Vagina (tissue), 2 donors: ENCODE measurements around the gene SLC2A9. TPM values are rescaled to one million over a fixed set of nuclear protein-coding genes. Genes with fewer than 3 reads are reported as not detected.

ENCODE experiments used
- DNase-seq, 2 donors: peaks; one replicate each; pipeline ENCODE4 v3.0.0-alpha.2; 2017; ENCODE audit errors: extremely low spot score in 2 of 2
- H3K27ac ChIP-seq: fragments of 200-600 bp; sonication (generic); one replicate; pipeline ENCODE4 v1.5.1; 2019
- H3K27me3 ChIP-seq: fragments of 200-600 bp; sonication (generic); one replicate; pipeline ENCODE4 v1.5.1; 2019
- H3K36me3 ChIP-seq, 2 donors: fragments of 200-600 bp; sonication (generic); one replicate each; pipeline ENCODE4 v1.5.1; 2017 to 2019
- H3K4me1 ChIP-seq: fragments of 200-600 bp; sonication (generic); one replicate; pipeline ENCODE4 v1.5.1; 2019
- H3K4me3 ChIP-seq, 2 donors: fragments of 200-600 bp; sonication (generic); 1 replicate in 1 of 2; 2 replicates in 1 of 2; pipeline ENCODE4 v1.5.1; 2016 to 2019
- H3K9me3 ChIP-seq: fragments of 200-600 bp; sonication (generic); one replicate; pipeline ENCODE4 v1.5.1; 2019
- POLR2A ChIP-seq, 2 donors: fragments of 450-650 bp; IDR thresholded peaks; one replicate each; pipeline ENCODE4 v1.6.1; 2017; ENCODE audit warnings: antibody characterized with exemption in 2 of 2, mild to moderate bottlenecking in 2 of 2, moderate library complexity in 2 of 2
- POLR2AphosphoS5 ChIP-seq, 2 donors: sonication (generic); formaldehyde crosslinking; IDR thresholded peaks; one replicate each; pipeline ENCODE4 v1.9.0; 2017; ENCODE audit warnings: antibody characterized with exemption in 2 of 2, mild to moderate bottlenecking in 2 of 2, low read depth in 1 of 2; ENCODE audit not compliant: insufficient read depth in 1 of 2
- intact Hi-C: fragments of 100-400 bp; cut with DNase I; formaldehyde crosslinking; loops from one replicate; pipeline ENCODE4 v1.15.1; 2023
- total RNA-seq: library from RNA; depleted of rRNA; stranded (reverse); fragments of >200 nt; gene quantifications from one replicate; pipeline ENCODE4 v1.2.3, GENCODE V29; 2016
- TF ChIP-seq, protein P1 (sequence below), 3 experiments: fragments of 450-650 bp in 2 of 3; fragments of 200-600 bp in 1 of 3; sonication (generic) in 1 of 3; IDR thresholded peaks; one replicate each; pipeline ENCODE4 v1.5.1; 2017 to 2019; ENCODE audit warnings: antibody characterized with exemption in 3 of 3, mild to moderate bottlenecking in 2 of 3, moderate library complexity in 2 of 3

The SLC2A9 gene
- total RNA-seq, 1 donor from 2014 or later = 7.9 TPM

GRCh38 chr4:9898596-9899305 lies 122.5 kb downstream of the SLC2A9 start:
- intact Hi-C loops = no loop called here
- no peak for DNase-seq
- no peak for TF ChIP-seq POLR2A (IDR thresholded peaks at IDR 0.05)
- TF ChIP-seq, protein P1, sequence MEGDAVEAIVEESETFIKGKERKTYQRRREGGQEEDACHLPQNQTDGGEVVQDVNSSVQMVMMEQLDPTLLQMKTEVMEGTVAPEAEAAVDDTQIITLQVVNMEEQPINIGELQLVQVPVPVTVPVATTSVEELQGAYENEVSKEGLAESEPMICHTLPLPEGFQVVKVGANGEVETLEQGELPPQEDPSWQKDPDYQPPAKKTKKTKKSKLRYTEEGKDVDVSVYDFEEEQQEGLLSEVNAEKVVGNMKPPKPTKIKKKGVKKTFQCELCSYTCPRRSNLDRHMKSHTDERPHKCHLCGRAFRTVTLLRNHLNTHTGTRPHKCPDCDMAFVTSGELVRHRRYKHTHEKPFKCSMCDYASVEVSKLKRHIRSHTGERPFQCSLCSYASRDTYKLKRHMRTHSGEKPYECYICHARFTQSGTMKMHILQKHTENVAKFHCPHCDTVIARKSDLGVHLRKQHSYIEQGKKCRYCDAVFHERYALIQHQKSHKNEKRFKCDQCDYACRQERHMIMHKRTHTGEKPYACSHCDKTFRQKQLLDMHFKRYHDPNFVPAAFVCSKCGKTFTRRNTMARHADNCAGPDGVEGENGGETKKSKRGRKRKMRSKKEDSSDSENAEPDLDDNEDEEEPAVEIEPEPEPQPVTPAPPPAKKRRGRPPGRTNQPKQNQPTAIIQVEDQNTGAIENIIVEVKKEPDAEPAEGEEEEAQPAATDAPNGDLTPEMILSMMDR (IDR thresholded peaks at IDR 0.05) = no peak
- no peak for TF ChIP-seq POLR2AphosphoS5 (IDR thresholded peaks at IDR 0.05; ENCODE audit: insufficient read depth in 1 of 2, low read depth in 1 of 2)
- H3K27me3 ChIP-seq = no peaks in the 10 kb centered on the region
- H3K27ac ChIP-seq = no peak overlapping the region
- H3K36me3 ChIP-seq = no peaks in the 10 kb centered on the region
- no peaks in the 10 kb centered on the region for H3K9me3 ChIP-seq
- no peak overlapping the region for H3K4me3 ChIP-seq
- H3K4me1 ChIP-seq = peaks cover 14% of the 10 kb centered on the region

DNA sequence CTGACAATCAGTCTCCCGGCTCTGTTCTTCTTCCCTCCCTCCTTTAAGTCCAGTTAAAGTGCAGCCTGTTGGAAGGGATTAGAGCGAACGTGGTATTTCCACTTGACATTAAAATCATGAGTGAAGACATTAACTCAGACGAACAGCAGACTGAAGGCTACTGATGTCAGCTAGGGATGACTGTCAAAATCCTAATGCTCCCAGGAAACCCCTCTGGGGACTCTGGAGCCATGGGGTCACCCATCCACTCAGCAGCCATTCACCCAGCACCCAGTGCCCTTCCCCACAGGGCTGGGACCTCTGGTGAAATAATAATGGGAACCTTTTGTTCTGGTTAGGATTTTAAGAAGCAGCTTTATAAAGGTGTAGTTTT lies 126.0 kb downstream of the SLC2A9 start:
- H3K27me3 ChIP-seq = no peaks in the 10 kb centered on the region
- H3K4me3 ChIP-seq = no peak overlapping the region
- H3K27ac ChIP-seq = no peak overlapping the region
- no peak for TF ChIP-seq POLR2AphosphoS5 (IDR thresholded peaks at IDR 0.05; ENCODE audit: insufficient read depth in 1 of 2, low read depth in 1 of 2)
- no peak for TF ChIP-seq POLR2A (IDR thresholded peaks at IDR 0.05)
- TF ChIP-seq, protein P1 (IDR thresholded peaks at IDR 0.05) = no peak
- no peaks in the 10 kb centered on the region for H3K36me3 ChIP-seq
- no peak for DNase-seq
- H3K4me1 ChIP-seq = peaks cover 13% of the 10 kb centered on the region
- H3K9me3 ChIP-seq = no peaks in the 10 kb centered on the region
- intact Hi-C loops = no loop called here

DNA sequence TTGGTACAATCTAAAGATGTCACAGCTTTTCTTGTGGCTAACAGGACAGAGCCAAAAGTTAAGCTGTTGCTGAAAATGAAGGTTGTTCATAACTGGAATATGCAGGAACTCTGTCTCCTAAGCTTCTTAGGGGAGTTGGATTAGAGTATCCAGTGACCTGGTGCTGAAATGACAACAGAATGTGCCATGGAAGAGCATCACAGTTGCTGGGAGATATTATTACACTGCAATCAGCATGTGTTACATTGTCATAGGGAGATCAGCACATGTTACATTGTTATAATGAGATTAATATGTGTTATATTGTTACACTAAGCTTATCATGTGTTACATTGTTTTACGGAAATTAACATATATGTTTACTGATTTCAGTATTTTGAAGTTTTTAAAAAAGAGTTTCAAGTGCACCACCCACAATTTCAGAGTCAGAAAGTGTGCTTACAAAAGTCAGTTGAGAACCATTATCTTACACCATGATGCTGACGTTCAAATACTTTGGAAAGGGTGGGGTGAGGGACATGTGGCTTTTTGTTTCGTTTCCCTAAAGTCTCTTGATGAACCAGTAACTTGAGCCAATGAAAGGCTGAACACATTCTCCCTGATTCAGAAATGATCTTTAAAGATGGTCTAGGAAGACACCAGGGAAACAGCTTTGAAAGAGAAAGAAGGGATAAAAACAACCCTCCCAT lies 126.5 kb downstream of the SLC2A9 start:
- DNase-seq = no peak
- H3K9me3 ChIP-seq = no peaks in the 10 kb centered on the region
- H3K27me3 ChIP-seq = no peaks in the 10 kb centered on the region
- H3K4me1 ChIP-seq = peaks cover 7% of the 10 kb centered on the region
- H3K36me3 ChIP-seq = no peaks in the 10 kb centered on the region
- H3K4me3 ChIP-seq = no peak overlapping the region
- intact Hi-C loops = no loop called here
- TF ChIP-seq POLR2A (IDR thresholded peaks at IDR 0.05) = no peak
- TF ChIP-seq POLR2AphosphoS5 (IDR thresholded peaks at IDR 0.05; ENCODE audit: insufficient read depth in 1 of 2, low read depth in 1 of 2) = no peak
- TF ChIP-seq, protein P1 (IDR thresholded peaks at IDR 0.05) = no peak
- no peak overlapping the region for H3K27ac ChIP-seq

GRCh38 chr4:9893329-9894108 lies 127.8 kb downstream of the SLC2A9 start:
- H3K27ac ChIP-seq = no peak overlapping the region
- TF ChIP-seq, protein P1 (IDR thresholded peaks at IDR 0.05) = no peak
- TF ChIP-seq POLR2A (IDR thresholded peaks at IDR 0.05) = no peak
- no peak for TF ChIP-seq POLR2AphosphoS5 (IDR thresholded peaks at IDR 0.05; ENCODE audit: insufficient read depth in 1 of 2, low read depth in 1 of 2)
- H3K4me1 ChIP-seq = no peaks in the 10 kb centered on the region
- DNase-seq = no peak
- intact Hi-C loops = no loop called here
- H3K36me3 ChIP-seq = no peaks in the 10 kb centered on the region
- H3K9me3 ChIP-seq = no peaks in the 10 kb centered on the region
- no peak overlapping the region for H3K4me3 ChIP-seq
- no peaks in the 10 kb centered on the region for H3K27me3 ChIP-seq
